HG03575 (cell line): ENCODE results near the gene ITK.
"Not testable (repeated sequence)": the region's sequence is repeated elsewhere in the genome, so short reads cannot be mapped to it uniquely, and the experiment has no call there.

Experiments
- ATAC-seq: cut with Tn5 transposase; IDR thresholded peaks from one replicate; pipeline ENCODE4 v1.9.1; 2021; ENCODE audit not compliant: unreplicated experiment, insufficient number of reproducible peaks, low FRiP score; ENCODE audit errors: extremely low read depth

ITK gene

DNA sequence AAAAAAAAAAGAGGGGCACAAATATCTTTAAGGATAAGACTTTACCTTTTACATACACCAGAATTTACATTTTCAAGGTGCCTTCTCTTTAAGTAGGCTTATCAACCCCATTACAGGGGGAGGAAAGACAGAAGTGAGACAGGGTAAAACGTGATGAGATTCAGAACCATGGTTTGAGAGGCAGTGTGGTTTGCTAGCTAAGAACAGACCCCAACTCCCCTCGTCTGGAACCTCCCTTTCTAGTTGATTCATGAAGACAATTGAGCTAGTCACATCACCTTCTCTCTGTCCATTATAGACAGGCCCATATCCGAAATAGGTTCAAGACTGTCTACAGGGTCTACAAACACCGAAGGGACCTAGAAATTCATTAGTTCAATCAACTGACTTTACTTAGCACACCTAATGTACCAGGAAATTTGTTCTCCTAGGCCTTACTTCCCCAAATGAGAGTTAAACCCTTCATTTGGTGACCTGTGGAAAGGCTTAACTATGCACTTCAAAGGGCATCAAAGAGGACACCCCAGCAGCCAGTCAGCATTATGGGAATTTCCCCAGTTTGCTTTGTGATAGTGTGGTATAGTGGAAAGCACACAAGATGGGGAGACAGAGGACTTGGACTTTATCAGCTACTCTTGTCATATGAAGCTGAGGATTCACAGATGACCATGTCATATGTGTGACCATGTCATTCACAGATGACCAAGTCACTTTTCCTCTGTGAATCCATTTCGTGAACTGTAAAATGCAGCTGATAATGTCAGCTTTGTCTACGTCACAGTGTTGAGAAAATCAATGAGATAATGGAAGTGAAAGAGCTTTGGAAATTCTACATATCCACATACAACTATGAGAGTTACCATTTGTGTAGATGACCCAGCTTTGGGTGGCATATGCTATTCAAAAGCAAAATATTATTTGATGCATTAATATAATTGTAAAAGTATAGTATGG, 45.1 kb downstream of the ITK start:
- ATAC-seq: no peak

DNA sequence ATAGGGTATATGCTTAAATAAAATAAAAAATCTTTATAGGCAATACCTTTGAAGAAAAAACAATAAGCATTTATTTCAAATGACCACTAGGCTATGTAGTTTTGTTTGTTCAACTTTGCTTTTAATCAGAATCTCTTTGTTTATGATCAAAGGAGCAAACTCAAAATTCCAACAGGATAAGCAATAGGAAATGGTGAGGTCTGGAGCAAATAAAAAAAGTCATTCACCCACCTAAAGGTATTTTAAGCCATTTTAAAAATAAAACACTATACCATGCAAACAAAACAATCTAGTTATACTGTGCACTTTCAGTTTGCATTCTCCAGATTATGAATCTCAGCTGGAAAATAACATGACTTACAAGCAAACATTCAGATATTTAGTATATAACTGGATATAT, 50.0 kb downstream of the ITK start:
- ATAC-seq: no peak

DNA sequence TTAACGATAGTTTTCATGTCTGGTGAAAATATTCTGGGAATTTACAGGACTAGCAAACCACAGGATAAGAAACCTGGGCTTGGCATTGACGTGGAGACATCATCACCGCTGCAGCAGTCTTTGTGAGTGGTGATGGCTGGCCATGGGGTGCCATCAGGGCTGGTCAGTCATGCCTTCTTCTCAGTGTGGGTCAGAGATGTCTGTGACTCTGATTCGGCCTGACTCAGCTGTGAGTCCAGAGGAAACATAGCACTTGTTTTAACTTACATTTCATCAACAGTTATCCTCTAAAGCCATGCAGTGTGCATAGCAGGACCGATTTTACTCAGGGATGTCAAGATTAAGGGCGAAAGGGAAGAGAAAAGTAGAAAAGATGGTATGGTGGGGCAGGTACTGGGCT, 52.1 kb downstream of the ITK start:
- no peak for ATAC-seq

DNA sequence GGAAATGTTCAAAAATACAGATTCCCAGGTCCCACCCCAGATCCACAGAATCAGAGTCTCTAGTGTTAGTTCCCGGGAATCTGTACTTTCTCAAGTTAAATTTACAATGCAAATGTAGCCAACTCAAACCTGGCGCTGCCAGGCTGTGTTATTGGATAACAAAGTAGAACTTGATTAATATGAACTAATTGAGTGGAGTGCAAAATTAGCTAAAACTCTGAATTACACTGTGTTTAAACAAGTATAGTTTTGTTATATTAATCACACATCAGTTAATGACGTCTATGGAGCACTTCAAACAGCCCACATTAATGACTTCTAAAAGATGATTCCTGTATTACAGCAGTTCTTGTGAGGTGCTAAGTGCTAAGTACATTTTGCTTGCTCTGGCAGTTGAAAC, 52.9 kb downstream of the ITK start:
- no peak for ATAC-seq

DNA sequence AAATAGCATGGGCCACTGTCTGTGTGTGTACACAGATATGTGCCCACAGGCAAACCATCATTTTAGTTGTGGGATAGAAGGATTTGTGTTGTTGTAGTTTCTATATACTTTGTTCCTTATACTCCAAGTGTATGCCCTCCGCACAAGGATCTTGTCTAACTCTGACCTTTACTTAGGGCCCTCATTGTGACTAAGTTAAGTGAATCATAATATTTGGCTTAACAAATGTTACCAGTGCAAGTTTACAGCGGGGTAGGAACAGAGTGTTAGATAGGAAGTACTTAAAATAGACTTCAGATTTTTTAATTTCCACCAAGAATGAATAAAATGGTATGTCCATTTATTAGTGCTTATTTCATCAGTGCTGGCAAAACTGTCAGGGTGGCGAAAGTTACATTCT, 55.8 kb downstream of the ITK start:
- ATAC-seq: no peak

DNA sequence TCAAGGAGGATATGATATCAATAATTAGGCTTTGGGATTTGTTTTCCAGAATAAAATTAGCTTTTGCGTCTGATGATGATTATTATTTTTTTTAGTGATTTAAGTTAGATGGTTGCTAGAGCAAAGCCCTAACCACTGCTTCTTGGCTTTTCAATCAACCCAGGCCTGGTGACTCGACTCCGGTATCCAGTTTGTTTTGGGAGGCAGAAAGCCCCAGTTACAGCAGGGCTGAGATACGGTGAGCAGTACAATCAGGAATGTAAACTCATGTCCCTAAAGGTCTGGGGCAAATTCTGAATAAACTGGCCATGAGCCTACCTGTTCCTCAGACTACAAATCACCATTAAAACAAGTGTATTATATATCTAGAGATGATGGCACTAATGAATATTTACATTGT, 60.8 kb downstream of the ITK start:
- no peak for ATAC-seq

DNA sequence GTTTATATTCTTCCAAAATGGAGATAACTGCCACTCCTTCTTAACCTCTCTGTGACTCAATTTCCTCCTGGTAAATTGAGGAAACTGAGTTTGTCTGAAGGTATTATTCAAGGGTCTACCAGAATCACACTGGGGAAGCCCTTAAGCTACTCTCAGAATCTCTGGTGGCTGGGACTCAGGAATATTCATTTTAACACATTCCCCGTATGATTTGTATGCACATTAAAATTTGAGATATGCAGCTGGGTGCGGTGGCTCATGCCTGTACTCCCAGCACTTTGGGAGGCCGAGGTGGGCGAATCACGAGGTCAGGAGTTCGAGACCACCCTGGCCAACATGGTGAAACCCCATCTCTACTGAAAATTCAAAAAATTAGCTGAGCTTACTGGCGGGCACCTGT, 64.1 kb downstream of the ITK start:
- ATAC-seq: not testable (repeated sequence)

DNA sequence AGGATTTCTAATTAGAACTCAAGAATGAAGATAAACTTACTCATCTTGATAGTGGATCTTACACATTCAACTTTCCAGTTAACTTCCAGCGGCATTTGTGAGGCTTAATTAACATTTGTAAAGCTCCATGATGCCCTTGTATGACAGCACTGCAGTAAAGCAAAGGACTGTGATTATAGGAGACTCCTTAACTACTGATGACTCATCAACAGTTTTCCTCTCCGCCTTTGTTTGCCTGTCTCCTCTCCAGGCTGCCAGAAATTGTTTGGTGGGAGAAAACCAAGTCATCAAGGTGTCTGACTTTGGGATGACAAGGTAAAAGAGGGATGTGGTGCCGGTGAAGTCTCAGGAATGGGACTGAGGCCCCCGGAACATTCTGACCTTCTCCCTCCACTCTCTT, 64.8 kb downstream of the ITK start:
- ATAC-seq: no peak

DNA sequence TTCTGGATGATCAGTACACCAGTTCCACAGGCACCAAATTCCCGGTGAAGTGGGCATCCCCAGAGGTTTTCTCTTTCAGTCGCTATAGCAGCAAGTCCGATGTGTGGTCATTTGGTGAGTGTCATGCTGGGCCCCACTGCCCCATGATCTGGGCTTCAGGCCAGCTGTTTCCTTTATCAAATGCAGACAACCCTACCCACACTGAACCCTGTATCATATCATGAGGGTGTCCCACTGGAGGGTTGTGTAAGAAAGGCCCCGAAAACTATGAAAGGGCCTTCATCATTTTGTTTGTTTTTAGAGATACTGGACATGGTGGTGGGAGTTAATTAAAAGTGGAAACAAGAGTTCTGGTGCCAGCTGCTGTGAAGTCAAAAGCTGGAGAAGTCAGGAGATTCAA, 65.2 kb downstream of the ITK start:
- no peak for ATAC-seq

DNA sequence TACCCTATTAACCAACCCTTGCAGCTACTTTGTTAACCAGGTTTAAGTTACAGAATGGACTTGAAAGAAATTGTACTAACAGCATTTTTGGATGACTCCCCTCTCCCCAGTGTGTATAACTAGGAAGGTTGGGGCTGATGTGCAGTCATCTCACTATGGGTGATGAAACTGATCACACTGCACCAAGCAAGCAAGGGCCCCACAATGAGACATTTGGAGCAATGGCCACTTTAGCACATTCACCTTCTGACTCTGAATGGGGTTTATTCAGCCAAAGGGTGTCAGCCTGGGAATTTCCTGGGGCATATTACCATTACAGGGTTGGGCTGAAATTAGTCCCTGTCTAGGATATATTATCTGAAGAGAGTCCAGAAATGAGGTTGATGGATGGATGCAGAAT, 66.6 kb downstream of the ITK start:
- ATAC-seq: no peak

DNA sequence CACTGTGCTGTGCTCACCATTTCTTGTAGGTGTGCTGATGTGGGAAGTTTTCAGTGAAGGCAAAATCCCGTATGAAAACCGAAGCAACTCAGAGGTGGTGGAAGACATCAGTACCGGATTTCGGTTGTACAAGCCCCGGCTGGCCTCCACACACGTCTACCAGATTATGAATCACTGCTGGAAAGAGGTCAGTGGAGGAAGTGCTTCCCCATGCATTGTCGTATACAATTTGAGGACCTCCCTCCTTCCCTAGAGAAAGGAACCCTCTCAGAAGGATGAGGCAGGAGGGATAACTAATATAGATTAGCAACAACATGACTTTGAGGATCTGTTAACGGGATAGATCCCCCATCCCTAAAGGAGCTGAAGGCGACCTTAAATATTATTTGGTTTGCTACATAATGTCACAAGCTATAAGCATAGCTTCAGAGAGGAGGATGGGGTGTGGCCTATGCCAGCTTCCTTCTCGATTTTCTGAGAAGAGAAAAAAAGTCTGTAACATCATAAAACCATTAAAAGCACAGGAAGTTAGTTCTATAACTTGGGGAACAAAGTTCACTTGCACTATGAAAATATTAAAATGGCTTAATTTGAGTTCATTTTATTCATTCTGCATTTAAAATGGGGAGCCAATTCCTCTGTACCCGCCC, 68.3 kb downstream of the ITK start:
- ATAC-seq: no peak

DNA sequence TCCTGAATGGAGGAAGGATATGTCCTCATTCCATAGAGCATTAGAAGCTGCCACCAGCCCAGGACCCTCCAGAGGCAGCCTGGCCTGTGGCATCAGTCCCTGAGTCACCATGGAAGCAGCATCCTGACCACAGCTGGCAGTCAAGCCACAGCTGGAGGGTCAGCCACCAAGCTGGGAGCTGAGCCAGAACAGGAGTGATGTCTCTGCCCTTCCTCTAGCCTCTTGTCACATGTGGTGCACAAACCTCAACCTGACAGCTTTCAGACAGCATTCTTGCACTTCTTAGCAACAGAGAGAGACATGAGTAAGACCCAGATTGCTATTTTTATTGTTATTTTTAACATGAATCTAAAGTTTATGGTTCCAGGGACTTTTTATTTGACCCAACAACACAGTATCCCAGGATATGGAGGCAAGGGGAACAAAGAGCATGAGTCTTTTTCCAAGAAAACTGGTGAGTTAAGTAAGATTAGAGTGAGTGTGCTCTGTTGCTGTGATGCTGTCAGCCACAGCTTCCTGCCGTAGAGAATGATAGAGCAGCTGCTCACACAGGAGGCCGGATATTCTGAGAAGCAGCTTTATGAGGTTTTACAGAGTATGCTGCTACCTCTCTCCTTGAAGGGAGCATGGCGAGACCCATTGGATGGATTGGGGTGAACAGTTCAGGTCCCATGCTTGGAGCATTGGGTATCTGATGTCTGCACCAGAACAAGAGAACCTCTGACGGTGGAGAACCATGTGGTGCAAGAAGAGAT, 72.2 kb downstream of the ITK start:
- peak; percentile 93 for ATAC-seq

DNA sequence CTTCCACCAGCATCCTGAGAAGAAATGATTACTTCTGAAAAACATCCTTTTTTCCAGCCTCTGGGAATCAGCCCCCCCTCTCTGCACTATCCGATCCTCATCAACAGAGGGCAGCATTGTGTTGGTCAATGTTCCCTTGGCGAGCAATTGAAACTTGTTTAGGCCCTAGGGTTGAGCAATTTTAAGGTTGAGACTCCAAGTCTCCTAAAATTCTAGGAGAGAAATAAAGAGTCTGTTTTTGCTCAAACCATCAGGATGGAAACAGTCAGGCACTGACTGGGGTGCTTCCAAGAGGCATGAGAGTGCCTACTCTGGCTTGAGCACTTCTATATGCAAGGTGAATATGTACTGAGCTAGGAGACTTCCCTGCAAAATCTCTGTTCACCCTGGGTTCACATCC, 72.9 kb downstream of the ITK start:
- ATAC-seq: peak; percentile 11

DNA sequence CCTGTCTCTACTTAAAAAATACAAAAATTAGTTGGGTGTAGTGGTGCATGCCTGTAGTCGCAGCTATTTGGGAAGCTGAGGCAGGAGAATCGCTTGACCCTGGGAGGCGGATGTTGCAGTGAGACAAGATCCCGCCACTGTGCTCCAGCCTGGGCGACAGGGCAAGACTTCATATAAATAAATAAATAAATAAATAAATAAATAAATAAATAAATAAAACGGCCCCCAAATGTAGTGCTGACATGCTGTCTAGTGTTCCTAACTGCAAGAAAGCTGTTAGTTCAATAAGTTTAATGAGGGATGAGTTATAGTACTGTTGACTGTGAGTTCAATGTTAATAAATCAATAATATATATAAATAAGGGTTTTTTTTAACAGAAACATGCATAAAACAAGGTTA, 77.8 kb downstream of the ITK start:
- no peak for ATAC-seq

DNA sequence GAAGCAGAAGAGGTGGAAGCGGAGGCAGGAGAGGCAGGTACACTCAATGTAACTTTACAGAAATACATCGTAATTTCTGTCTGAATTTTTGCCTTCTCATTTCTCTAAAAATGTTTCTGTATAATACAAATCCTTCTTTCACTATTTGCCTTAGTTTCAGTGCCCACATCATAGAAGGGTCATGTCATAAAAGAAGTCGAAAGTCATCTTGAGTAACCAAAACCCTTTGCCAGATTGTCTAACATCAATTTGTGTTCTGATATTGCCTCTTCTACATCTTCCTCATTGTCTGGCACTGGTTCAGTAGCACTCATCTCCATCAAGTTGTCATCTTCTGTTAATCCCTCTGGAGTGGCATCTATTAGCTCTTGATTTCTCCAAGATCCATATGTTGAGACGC, 79.1 kb downstream of the ITK start:
- ATAC-seq: no peak

DNA sequence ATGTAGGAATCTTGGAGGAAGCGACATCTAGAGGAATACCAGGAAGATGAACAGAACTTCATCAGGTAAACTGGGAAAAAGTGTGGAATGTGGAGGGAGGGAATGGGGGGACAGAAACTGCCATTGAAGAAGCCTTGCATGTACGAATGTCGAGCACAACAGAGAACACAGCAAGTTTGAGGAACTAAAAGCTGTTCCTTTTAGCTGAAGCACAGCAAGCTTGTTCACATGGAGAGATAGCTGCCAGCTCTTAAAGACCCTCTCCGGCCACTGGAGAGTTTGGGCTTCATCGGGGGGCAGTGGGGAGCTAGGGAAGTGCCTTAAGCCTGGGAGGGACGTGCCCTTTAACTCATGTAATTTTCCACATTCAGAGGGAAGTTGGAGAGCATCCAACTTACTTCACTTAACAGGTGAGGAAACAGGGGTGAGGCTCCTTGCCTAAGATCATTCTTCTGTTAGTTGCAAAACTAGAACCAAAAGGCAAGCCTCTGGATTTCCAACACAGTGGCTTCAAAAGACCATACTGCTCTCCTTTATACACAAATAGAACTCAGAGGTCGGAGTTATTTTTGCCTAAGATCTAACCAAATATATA, 83.0 kb downstream of the ITK start:
- no peak for ATAC-seq

DNA sequence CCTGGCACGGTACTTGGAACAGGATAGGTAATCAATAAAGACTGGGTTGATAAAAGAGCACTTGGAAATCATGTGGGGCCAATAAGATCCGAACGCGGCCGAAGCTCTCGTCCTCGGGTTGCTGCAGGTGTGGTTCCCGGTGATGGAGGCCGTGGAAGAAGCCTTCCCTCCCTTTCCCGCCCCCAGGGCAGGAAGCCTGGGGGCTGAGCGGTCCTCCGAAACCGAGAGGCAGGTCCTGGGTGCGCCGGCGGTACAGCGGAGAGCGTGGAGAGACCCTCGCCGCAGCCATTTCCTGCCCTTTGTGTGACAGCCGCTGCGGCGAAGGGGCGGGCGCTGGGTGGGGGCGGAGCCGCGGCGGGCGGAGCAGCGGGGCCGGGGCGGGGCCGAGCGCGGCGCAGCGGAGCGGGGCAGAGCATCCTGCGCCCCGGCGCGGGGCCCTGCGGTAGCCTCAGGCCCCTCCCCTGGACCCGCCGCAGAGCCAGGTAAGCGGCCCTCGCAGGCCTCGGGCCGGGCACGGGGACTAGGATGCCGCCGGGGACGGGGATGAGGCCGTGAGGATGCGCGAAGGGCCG, 85.2 kb downstream of the ITK start, which contains the start of gene CYFIP2:
Gene CYFIP2, plus strand, starts transcription at position 410 of the 572 bp plus-strand sequence. CDS start 19,239 bp downstream, outside the sequence.
- ATAC-seq: peak; percentile 37

DNA sequence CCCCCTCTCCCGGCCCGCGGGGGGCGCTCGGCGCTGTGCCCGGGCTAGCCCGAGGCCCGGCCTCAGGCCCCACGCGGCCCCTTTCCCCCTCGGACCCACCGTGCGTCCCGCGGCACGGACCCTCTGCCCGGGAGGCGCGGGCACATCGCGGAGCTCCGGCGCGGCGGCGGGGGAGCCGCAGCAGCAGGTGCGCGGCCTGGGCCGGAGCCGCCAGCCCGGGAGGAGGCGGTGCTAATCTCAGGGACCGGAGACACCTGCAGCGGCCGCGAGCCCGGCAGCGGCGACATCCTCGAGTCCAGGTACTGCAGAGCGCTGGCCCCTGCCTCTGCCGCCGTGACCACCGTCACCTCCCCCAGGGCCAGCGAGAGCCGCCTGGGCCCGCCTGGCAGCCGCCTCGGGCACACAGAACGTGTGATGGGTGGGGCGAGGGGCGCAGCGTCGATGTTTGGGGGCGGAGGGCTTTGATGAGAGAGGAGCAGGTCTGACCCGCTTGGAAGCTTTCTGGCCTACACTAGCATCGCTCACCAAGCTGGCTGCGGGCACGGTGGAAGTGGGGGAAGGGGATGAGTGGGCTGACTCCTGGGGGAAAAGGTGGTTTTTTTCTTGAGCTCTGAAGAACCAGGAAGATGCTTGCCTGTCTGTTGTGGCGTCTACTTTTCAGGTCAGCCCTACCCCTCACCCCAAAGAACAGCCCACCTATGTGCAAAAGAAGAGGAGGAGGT, 85.8 kb downstream of the ITK start:
- ATAC-seq: no peak
